ENCODE data around the gene IRGQ. TPM values are rescaled to one million over a fixed set of nuclear protein-coding genes. Genes with fewer than 3 reads are reported as not detected.
A peak's percentile ranks its signal among the peaks of the same experiment; 100 is the strongest.
"Not testable (repeated sequence)": the region's sequence is repeated elsewhere in the genome, so short reads cannot be mapped to it uniquely, and the experiment has no call there.

The IRGQ gene
- total RNA-seq, 1 donor from 2014 or later: 27.0 TPM

DNA sequence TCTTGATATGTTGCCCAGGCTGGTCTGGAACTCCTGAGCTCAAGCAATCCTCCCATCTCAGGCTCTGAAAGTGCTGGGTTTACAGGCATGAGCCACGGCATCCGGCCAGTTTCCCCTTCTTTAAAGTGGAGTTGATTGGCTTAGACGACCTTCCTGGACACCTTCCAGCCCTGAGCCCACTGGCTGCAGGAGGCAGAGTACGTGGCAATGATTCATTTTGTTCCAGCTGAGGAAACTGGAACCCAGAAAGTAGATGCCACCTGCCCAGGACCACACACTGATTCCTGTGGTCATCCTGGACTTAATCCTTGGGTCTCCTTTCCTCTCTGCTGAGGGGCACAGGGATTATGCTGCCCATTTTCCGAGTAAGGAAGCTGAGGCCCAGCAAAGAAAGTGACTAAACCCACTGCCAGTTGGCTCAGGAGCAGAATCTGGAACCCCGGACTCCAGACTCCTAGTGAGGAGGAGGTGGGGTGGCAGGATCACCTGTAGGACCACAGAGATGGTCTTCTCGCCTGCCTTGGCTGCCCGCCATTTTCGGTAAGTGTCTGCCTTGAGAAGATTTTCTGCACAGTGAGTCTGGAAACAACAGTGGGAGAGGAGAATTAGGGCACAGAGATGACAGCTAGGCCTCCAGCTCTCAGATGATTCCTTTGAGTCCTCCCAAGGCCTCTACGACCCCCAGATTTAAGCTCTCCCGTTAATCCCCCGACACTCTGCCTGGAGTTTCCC lies 21.3 kb downstream of the IRGQ start:
- peak; percentile 71 for DNase-seq (ENCODE audit: low read depth, low spot score)

DNA sequence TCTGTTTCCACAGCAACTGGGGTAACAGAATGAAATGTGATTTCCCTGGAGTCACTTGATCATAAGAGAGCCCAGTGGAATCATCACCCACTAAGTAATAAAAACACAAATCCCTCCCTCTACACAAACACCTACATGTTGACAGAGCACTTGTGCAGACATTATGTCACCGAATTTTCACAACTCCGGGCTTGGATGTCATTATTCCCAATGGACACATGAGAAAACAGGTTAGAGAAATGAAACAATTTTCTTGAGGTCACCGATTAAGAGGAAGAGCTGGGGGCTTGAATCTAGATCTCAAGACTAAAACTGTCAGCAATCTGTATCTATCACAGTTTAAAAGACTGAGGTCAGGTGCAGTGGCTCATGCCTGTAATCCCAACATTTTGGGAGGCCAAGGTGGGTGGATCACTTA lies 23.8 kb downstream of the IRGQ start:
- no peak for DNase-seq (ENCODE audit: low read depth, low spot score)

DNA sequence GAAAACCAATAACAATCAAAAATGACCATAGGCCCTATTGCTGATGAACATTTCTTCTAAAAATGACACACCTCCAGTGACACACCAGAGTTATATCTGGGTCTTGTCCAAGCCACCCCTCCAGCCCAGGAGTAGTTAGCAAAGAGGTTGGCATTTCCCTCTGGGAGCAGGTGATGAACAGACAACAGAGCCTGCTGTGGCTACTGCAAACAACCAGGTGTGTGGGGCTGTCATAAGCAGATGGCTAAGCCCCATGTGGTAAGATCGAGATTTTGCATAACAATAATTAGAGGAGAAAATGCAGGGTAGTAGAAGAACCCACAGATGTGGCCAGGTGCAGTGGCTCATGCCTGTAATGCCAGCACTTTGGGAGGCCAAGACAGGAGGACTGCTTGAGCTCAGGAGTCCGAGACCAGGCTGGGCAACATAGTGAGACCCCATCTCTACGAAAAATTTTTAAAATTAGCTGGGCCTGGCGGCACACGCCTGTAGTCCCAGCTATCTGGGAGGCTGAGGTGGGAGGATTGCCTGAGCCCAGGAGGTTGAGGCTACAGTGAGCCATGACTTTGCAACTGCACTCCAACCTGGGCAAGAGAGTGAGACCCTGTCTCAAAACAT lies 25.7 kb downstream of the IRGQ start:
- no peak for DNase-seq (ENCODE audit: low read depth, low spot score)

DNA sequence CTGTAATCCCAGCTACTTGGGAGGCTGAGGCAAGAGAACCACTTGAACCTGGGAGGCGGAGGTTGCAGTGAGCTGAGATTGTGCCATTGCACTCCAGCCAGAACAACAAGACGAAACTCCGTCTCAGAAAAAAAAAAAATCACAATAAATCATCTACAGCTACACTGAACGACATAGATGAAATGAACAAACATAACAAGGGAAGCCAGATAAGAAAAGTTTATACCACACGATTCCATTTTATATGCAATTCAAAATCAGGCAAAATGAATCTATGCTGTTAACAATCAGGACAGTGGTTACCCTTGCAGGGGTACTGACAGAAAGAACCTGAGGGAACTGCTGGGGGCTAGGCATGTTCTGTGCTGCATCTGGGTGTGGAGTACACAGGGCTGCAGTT lies 26.3 kb downstream of the IRGQ start:
- no peak for DNase-seq (ENCODE audit: low read depth, low spot score)

DNA sequence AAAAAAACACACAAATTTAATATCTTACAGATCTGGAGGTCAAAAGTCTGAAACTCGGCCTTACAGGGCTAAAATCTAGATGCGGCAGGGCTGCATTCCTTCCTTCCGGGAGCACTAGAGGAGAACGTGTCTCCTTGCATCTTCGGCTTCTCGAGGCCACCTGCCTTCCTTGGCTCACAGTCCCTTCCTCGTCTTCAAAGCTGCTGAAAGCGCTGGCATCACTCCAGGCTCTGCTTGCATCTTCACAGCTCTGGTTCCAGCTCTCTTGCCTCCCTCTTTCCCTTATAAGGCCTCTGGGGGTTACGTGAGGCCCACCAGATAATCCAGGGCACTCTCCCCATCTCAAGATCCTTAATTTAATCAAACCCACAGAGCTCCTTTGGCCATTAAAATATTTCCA lies 31.1 kb downstream of the IRGQ start:
- no peak for DNase-seq (ENCODE audit: low read depth, low spot score)

DNA sequence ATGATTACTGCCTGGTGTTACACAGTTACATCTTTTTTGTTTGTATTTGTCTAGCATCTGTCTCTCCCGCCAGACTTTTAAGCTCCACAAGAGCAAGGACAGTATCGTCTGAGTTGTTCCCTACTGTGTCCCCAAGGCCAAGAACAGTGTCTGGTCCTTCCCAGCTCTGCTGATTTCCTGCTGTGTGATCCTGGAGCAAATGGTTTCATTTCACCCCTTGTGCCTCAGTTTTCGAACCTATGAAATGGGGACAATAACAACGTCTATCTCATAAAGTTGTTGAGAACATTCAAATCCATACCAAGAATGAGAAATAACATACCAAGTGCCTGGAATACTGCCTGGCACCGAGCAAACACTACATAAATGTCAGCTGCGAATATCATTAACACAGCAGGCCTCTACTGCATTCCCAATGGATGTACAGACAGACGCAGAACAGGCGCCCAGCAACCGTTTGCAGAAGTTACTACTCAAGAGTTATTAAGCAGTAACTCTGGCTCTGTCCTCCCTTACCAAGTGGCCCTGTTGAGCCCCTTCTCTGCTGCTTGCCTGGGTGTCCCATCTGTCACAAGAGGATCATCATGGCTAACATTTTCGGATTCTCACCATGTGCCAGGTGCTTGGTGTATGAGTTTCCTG lies 32.0 kb downstream of the IRGQ start:
- no peak for DNase-seq (ENCODE audit: low read depth, low spot score)

DNA sequence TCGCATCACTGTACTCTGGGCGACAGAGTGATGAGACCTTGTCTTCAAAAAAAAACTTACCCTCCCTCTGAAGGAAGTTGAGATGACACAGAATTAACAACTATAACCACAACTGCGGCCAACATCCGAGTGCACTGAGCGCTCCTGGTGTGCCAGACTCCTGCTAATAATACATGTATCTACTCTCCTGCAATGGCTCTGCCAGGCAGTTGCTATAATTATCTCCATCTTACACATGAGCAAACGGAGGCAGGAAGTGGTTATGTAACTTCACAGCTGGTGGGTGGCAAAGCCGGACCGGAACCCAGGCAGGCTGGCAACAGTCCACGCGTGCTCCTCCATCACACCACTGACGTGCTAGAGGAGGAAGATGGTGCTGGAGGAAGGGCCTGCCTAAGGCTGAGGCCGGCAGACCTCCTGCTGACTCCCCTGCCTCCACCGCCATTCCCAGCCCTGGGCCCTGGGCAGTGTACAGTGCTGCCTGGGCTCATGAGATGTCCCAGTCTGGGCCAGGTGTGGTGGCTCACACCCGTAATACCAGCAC lies 33.2 kb downstream of the IRGQ start:
- peak; percentile 63 for DNase-seq (ENCODE audit: low read depth, low spot score)

DNA sequence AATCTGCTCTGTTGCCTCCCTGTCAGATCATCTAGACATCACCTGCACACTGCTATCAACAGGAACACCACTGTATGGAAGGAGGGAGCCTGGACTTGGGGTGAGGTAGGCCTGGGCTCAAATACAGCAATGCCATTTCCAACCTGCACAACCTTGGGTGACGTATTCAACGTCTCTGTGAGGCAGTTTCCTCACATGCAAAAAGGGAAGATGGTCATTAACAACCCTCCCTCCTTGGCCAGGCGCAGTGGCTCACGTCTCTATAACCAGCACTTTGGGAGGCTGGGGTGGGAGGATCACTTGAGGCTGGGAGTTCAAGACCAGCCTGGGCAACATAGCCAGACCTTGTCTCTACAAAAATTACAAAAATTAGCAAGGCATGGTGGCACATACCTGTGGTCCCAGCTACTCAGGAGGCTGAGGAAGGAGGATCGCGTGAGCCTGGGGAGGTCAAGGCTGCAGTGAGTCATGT lies 33.7 kb downstream of the IRGQ start:
- no peak for DNase-seq (ENCODE audit: low read depth, low spot score)

DNA sequence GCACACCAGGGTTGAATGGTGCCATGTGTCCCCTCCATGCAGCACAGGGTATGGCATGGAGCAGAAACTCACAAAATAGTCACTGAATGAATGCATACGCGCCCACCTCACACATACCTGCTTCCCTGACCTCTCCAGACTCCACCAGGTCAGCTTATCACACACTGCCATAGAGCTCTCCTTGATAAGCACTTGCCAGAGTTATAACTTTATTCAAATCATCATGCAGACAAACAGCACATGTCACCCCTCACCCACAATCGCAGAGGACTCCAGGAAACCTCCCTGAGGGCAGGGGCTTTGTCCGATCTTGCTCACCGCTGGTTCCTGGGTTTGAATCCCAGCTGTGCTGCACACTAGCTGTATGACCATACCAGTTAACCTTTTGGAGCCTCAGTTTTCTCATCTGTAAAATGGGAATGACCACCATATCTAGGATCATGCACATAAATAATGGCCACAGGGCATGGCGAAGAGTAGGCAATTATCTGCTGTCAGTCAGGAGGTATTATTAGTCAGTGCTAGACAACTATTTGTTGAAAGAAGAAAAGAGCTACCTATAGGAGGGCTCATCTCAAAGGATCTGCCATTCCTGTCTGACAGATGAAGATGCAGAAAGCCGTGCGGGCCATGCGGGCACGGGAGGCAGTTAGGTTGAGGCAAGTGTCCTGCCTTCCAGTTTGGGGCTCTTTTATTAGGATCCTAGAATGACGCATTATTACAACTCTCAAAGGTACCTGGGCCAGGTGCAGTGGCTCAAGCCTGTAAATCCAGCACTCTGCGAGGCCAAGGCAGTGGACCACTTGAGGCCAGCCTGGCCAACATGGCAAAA lies 34.6 kb downstream of the IRGQ start:
- DNase-seq (ENCODE audit: low read depth, low spot score): no peak

DNA sequence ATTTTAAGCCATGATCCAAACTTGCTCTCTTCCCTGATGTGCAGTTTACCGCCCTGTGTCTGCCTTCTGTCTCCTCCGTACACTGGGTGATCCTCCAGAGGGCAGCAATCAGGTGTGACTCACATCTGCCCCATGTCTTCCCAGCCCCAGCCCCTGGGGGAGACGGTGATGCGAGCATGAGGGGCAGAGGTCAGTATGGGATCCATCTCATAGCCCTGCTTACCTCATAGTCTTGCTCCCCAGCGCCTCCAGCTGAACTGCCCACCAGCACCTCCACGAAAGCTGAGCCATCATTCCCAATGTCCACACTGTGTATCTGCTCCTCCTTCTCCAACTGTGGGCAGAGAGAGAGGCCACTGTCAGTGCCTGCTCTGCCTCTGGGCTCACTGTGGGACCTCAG lies 35.2 kb downstream of the IRGQ start:
- DNase-seq (ENCODE audit: low read depth, low spot score): no peak

DNA sequence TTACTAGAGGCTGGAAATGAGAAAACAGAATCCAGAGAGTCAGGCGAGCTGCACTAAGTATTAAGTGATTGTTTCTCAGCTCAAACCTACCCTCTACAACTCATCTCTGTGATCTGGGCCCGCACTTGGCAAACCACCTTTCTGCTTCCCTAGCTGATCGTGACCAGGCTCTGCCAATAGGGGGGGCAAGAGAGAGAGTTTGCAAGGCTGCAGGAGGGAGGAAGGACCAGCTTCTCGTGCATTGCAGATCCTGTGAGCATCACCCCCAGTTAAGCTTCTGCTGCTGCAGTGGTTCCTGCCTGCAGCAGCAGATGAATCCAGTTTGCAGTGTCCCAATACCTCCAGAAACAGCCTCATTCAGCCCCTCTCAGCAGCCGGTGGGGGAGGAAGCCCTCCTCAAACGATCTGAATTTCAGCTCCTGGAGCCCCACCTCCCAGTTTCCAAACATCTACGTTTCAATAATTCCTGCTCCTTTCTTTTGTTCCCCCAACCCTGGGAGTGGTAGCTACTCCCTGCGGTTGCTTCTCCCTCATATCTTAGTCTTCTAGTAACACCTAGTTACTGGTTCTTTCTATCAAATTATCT lies 40.7 kb downstream of the IRGQ start:
- no peak for DNase-seq (ENCODE audit: low read depth, low spot score)

DNA sequence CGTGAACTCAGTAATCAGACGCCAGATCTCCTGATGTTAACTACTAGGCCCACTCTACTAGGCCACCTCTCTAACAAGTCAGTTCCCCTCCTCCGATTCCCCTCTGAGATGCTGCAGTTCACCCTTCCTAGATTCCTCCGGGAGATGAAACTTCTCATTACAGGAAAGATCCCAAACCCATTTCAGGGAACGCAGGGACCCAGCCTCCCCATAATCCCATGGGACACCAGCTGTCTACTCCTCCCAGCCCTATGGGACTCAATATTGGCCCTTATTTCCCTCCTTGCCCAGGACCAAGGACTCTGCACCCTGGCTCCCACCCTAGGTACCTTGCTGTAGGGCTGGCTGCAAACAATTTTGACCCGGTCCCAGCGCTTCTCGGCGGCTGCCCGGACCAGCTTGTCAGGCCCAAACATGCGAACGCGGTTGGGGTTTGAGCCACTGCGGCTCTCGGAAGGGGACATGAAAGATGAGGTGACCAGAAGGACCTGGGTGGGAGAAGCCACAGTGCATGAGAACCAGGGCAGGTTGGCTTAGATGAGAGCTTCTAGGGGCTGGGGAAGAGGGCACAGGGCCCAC lies 41.5 kb downstream of the IRGQ start:
- DNase-seq (ENCODE audit: low read depth, low spot score): no peak

DNA sequence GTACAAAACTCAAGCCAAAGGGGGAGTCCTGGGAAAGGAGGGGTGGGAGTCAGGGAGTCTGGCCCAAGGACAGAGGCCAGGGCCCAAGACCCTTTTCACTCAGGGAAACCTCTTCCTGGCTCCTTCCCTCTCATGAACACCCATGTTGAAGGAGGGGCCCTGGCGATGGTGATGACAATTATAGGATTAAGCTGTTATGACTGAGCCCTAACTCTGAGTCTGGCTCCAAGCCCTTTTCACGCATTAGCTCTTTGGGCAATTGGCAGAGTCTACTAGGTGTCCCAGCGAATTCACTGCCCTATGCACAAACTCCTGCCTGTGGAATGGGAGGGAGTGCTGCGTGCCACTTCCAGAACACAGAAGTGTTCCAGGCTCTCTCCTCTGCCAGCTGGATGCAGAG lies 42.3 kb downstream of the IRGQ start:
- no peak for DNase-seq (ENCODE audit: low read depth, low spot score)

DNA sequence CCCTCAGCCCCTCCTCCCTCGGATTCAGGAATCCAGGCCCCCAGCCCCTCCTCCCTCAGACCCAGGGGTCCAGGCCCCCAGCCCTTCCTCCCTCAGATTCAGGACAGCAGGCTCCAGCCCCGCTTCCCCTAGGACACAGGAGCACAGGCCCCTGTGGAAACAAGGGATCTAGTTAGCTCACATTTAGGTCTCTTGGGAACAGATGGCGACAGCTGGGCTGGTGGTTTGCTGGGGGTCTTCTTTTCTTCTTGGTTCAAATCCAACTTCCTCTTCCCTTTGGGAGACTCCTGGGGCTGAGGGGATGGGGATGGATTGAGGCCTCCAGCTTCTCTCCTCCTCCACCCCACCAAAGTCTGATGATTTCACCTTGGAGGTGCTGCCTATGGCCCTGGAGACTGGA lies 43.3 kb downstream of the IRGQ start:
- no peak for DNase-seq (ENCODE audit: low read depth, low spot score)

DNA sequence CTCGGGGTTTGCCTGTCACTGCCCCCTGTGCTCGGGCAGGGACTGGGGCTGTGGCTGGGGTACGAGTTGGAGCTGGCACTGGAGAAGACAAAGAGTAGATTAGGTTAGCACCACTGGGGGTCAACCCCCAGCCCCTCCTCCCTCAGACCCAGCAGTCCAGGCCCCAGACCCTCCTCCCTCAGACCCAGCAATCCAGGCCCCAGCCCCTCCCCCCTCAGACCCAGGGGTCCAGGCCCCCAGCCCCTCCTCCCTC lies 43.8 kb downstream of the IRGQ start:
- DNase-seq (ENCODE audit: low read depth, low spot score): no peak

DNA sequence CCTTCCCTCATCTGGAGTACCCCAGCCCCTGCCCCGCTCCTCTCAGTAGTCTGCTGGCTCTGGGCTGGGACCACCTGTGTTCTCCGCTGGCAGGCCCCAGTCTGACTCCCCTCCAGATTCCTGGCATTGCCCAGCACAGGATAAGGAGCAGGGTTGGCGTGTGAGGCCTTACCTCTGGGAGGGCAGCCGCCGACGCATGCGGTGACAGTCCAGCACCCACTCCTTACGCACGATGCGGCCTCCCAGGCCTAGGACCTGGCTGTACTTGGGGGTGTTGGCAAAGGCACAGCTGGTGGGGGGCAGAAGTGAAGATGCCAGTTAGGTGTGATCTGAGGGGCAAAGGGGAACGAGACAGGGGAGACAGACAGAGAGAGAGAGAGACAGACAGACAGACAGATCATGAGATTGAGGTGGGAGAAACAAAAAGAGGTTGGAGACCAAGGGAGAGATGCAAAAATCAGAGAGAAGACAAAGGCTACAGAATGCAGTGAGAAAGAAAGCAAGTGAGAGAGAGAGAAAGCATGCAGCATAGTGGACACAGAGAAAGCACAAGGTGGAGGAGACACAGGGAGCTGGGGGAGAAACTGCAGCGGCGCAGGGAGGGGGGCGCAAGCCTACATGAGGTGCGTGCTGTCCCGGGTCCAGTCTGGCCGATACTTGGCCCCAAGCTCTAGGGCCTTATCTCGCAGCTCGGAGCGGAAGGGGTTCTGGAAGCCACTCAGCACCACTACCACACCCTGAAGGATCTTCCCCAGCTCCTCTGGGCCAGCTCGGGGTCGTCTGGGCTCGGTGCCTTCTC lies 44.3 kb downstream of the IRGQ start:
- DNase-seq (ENCODE audit: low read depth, low spot score): no peak

DNA sequence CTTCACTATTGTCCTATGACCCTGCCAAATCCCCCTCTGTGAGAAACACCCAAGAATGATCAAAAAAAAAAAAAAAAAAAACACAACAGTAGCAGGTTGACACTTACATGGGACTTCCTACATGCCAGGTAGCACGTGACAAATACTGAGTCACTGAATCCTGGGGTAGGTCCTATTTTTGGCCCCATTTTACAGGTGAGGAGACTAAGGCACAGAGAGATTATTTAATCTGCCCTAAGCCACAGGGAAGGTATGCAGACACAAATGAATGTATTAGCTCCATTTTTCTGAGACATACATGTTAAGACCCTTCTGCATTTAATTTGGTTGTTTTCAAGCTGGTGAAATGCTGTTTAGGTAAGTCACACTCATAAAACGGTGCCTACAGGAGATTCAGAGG lies 47.2 kb downstream of the IRGQ start:
- DNase-seq (ENCODE audit: low read depth, low spot score): no peak

DNA sequence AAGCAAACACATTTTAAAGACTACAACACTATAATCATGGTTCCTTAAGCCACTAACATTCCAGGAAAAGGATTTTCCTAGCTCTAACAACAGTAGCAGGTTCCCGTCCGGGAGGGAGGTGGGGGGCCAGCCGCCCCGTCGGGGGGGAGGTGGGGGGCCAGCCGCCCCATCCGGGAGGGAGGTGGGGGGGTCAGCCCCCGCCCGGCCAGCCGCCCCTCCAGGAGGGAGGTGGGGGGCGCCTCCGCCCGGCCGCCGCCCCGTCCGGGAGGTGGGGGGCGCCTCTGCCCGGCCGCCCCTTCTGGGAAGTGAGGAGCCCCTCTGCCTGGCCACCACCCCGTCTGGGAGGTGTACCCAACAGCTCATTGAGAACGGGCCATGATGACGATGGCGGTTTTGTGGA lies 48.0 kb downstream of the IRGQ start:
- DNase-seq (ENCODE audit: low read depth, low spot score): not testable (repeated sequence)

DNA sequence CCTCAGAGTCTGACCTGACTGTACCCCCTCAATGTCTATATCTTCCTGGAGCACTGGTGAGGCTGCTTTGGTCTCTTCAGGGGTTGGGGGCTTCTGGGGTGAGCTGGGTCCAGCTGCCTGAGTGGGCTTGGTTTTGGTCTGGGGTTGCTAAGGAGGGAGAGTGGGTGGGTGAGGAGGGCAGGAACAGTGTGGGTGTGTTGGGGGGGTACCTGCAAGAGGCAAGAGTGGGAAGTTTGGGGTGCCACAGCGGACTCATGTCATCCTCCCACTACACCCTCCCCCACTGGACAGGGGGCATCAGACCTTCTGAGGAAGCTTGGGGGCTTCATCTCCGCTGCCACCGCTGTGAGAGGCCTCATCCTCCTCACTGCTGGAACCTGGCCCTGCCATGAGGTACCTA lies 49.4 kb downstream of the IRGQ start:
- DNase-seq (ENCODE audit: low read depth, low spot score): no peak

DNA sequence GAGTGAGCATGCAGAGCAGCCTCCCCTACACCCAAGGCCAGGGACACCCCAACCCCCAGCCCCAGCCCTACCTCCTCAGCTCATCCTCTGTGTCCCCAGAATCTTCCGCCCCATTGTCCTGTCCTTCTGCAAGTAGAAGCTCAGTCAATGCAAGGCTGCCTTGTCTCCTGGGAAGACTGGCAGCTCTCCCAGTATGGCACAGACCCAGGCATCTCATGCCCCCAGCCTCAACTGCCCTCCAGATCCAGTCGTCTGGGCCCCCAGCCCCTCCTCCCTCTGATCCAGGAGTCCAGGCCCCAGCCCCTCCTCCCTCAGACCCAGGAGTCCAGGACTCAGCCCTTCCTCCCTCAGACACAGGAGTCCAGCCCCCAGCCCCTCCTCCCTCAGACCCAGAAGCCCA lies 50.0 kb downstream of the IRGQ start:
- no peak for DNase-seq (ENCODE audit: low read depth, low spot score)

All from pulmonary artery endothelial cell (primary cell).